GM19372 (cell line): Measurements from ENCODE around the gene PRKCA.
"Not testable (repeated sequence)": the region's sequence is repeated elsewhere in the genome, so short reads cannot be mapped to it uniquely, and the experiment has no call there.

Experiments
- ATAC-seq: cut with Tn5 transposase; IDR thresholded peaks from one replicate; pipeline ENCODE4 v1.9.1; 2021; ENCODE audit warnings: mild to moderate bottlenecking, low read depth, moderate library complexity; ENCODE audit not compliant: unreplicated experiment

Gene PRKCA

DNA sequence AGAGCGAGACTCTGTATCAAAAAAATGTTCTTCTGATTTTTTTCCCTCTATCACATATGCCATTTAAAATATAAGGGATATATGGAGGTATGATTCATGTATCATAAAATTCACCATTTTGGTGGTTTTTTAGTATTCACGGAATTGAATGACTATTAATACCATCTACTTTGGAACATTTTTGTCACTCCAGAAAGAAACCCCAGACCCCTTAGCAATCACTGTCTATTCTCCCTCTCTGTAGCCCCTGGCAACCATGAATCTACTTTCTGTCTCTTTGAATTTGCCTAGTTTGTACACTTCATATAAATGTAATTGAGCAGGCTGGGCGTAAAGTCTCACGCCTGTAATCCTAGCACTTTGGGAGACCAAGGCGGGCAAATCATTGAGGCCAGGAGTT is 75.9 kb downstream of the PRKCA start:
- no peak for ATAC-seq

DNA sequence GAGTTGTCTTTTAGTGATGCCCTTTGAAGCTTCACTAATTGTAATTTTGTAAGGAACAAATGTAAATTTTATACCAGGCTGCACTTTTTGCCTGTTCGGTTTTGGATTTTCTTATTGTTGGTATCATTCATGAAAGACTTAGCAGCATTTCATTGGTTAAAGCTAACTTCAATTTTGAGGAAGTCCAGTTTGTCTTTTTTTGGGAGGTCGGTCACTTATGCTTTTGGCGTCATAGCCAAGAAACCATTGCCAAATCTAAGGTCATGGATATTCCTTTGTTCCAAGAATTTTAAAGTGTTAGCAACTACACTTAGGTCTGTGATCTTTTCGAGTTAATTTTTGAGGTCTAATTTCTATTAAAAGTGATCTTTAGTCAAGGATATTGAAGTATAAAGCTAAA is 77.1 kb downstream of the PRKCA start:
- ATAC-seq: no peak

DNA sequence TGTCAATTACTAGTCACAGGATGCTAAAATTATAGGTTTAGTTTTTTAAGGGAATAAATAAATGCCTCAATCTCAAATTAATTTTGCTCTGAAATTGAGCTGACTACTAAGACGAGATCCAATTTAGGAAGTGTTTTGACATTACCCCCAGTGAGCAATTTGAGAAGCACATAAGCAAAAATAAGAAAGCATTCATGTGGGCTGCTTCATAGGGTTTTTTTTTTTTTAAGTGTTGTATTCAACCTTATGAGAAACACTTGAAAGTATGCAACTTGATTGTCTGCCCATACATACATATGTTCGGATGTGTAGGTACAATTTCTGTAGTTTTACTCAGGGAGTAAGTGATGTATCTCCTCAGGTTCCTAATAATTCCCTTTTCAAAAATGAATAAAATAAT is 77.6 kb downstream of the PRKCA start:
- no peak for ATAC-seq

DNA sequence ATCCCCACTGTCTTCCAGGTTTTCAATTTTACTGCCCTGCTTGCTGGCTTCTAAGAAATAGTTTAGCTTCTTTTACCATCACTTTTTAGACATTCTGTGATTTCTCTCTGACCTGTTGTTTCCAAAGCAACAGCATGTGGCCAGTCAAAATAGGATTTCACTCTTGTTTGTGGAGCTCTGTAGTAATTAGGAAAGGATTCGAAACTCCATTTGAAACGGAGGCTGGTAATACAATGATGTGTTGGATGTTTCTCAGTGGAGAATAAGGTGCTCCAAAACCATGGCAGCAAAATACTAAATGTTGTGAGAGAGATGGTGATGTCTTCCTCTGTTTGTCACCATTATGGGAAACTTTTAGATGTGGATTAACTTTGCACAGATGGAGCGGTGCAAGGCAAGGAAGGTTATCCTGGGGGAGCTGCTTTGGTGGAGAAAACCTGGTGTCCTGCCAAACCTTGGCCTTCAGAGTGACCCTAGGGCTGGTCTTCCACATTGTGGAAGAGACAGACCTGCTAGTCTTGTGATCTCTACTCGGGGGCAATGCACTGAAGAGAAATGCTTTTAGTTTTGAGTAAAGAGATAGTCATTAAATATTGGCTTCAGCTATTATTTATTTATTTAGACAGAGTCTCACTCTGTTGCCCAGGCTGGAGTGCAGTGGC is 79.4 kb downstream of the PRKCA start:
- no peak for ATAC-seq

DNA sequence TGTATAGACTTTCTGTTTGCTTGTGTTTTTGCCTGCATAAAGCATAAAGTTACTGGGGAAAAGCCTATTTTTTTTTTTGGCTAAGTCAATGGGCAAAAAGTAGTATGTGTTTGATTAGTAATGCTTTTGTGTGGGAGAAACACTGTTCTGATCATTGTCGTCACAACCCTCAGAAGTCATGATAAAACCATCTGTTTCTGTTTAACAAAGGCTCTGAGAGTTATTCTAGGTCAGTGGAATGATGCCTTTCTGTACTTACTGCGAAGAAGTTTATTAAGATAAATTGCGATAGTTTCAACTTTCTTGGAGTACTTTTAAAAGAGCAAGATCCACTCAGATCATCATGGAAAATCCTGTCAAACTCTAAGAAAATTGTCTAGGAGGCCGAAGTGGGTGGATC is 80.9 kb downstream of the PRKCA start:
- ATAC-seq: no peak

DNA sequence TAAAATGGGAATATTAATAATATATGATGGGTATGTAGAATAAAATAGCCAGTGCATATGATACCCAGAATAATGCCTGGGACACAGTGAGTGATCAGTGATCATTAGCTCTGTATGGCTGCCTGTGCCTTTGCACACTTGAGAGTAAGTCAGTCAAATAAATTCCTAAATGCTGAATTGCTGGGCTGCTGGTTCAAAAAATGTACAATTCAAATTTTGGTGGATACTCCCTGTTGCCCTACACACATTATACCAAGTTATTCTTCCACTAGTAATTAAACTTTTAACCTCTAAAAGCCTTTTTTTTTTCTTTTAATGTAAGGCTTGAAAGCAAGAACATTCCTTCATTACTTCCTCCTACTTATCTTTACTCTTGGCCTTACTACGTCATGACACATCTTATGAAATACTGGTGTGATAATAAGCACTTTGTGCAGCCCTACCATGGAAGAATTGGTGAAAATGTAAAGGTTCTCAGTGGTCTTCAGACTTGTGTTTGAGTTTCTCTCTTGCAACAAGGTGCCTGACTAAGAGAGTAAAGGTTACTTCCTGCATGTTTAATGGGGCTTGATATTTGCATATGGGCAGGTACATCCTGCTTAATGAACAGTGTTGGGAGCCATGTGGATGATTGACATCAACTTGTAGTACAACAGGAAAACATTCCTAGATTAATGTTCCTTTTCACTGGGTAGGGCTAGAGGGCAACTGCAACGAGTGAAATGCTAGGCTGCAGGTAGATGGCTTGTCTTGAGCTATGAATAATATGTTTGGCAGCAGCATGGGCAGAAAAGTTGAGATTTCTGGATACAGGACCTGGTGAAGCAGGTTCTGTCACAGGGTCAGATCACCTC is 84.3 kb downstream of the PRKCA start:
- ATAC-seq: no peak

DNA sequence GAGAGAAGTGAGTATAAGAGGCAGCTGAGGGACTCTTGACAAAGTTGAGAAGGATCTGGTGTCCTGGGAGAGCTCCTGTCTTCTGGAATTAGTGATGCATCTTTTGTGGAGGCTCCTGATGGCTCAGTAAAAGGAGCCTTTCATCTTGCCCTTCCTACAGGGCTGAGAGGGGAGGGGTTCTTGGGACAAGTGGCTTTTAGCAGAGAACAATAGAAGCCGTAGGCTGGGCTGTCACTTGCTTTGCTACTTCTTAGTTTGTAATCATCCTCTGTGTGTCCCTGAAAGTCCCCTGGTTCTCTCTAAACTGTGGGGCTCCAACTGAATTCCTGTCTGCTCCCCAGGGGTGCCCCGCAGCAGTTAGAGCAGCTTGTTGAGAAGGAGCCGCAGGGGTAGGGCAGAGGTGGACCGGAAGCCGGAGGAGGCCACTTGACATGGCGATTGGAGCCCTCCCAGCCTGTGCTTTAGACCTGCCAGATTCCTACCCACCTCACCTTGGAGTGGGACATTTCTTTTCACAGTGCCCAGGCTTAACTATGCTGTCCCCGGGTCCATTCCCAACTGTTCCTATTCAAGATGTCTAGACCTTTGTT is 85.1 kb downstream of the PRKCA start:
- ATAC-seq: no peak

DNA sequence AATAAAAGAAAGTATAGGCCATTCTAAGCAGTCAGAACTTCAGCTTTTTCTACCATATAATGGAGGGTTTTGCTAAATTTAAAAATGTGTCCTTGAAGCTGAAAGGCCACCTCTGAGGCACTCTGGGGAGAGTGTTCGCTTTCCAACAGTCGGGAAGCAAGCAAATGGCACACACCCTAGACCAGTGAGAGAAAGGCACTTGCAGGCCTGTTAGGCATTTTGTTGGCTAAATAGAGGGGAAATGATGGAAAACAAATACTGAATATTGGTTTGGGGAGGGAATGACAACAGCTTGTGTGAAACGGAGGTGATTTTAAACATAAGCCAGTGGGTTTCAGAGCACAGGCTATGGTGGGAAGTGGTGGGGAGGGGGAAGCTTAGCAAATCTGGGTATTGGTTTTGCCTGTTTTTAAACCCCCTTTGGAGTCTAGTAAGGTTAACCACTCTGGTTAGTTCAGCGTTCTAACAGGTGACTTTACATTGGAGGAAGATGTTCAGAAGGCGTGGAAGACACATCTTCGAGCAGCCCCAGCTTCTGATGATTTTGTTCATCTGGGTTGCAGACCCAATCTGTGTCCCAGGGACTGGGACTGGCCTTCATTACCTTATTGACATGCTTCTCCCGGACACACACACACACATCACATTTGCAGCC is 90.5 kb downstream of the PRKCA start:
- no peak for ATAC-seq

DNA sequence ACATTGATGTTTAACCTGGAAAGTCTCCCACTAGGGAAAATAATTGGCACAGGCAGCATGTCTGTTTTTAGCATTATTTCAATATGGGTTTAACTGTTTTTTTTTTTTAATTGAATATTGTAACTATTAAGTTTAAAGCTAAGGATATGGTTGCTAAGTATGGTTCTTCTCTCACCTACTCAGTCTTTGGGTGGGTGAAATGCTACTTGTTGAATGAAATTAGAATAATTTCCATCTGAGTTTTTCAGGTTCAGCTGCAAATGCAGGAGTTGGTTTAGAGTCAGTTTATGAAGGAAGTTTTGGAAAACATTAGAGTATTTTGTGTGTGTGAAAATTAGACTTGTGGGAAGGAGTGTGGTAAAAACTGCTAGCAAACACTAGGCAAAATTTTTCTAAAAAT is 93.5 kb downstream of the PRKCA start:
- ATAC-seq: no peak

DNA sequence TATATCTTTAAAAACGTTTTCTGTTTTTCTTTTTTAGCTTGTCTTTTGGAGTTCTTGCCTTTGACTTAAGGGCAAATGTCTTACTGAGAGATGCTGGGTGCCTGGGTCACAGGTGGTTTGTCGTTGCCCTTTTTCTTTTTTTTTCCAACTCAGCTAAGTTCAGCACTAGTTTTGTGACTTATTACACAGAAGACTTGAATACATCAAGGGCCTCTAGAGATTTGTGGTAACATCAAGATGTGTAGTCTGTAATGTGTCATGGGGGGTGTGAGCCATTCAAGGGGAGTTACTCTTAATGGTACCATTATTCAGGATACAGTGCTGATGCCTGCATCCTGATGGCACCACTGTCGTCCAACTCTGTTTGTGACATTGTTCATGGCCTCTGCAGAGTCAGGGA is 95.1 kb downstream of the PRKCA start:
- no peak for ATAC-seq

DNA sequence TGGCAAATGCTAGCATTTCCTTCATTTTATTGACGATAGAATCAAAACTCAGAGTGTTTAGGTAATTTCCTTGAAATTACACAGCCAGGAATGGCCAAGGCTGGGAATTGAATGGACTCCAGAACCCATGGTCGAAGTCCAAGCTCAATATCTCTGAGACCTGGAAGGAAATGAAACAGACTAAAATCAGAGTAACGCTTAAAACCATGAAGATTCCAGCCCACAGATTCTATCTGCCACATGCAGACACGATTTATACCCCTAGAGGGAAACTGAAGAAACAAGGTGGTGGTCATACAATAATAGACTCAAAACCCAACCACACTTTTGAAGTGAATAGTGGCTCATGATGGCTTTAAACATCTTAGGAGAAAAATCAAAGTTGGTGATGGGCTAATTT is 95.6 kb downstream of the PRKCA start:
- ATAC-seq: no peak

DNA sequence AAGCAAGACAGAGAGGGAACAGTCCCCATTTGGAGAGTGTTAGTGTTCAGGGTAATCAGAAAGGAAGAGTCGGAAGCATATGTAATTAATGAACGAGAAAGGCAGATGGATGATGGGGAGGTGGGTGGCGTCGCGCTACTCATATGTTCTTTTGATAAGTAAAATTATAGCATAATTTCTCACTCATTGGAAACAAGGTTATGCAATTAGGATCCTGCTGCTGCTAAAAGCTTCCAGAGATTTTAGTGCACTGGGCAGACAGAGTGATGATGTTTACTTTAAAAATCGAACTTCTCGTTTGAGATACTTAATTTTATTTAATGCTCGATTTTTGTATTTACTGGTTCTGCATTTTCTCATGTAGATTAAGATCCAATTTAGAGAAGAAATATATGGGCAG is 96.2 kb downstream of the PRKCA start:
- no peak for ATAC-seq

DNA sequence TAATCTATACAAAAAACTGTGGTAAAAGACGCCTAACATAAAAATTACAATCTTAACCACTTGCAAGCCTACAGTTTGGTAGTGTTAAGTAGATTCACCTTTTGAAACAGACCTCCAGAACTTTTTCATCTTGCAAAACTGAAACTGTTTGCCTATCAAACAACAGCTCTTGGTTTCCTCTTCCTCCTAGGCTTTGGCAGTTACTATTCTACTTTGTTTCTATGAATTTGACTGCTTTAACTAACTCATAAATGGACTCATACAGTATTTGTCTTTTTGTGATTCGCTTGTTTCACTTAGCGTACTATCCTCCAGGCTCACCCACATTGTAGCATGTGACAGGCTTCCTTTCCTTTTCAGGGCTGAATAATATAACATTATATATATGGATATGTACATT is 97.0 kb downstream of the PRKCA start:
- no peak for ATAC-seq

DNA sequence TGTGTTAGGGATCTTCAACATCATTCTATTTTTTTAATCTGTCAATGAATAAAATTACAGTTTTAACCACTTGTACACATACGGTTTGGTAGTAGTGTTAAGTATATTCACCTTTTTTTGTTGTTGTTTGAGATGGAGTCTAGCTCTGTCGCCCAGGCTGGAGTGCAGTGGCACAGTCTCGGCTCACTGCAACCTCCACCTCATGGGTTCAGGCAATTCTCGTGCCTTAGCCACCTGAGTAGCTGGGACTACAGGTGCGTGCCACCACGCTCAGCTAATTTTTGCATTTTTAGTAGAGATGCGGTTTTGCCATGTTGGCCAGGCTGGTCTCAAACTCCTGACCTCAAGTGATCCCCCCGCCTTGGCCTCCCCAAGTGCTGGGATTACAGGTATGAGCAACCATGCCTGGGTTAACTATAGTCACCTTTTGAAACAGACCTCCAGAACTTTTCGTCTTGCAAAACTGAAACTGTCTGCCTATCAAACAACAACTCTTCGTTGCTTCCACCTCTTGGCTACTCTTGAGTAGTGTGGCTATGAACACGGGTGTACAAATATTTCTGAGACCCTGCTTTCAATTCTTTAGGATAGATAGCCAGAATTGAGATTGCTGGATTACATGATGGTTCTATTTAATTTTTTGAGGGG is 97.8 kb downstream of the PRKCA start:
- not testable (repeated sequence) for ATAC-seq

DNA sequence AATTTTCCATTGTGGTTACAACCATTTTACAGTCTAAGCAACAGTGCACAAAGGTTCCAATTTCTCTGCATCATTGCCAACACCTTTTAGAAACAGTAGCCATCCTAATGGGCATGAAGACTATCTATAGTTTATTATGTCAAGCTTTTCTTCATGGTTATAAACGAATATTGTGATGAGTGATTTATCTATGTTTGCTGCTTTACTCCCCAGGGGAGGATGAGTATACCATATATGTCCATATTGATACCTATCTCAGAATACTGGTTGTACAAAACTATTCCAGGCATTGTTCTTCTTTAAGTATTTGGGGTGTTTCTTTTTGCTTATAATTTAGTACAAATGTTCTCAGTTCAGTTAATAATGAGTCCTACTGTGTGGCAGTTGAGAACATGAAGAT is 98.3 kb downstream of the PRKCA start:
- ATAC-seq: no peak

DNA sequence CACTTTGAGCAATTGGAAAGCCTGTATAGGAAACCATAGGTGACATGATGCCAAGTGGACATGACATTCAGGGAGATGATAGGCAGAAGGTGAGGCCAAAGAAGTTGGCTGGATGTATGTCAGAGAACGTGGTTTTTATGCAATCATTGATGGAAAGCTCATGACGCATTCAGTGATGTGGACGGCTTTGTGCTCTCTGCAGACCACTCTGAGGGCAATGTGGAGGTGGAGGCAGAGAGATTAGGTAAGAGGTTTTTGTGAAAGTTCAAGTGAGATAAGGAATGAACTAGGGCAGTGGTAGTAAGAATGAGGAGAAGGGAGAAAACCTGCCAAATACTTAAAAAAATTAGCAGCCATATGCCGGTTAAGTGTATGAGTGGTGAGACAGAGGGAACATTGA is 99.0 kb downstream of the PRKCA start:
- ATAC-seq: no peak

DNA sequence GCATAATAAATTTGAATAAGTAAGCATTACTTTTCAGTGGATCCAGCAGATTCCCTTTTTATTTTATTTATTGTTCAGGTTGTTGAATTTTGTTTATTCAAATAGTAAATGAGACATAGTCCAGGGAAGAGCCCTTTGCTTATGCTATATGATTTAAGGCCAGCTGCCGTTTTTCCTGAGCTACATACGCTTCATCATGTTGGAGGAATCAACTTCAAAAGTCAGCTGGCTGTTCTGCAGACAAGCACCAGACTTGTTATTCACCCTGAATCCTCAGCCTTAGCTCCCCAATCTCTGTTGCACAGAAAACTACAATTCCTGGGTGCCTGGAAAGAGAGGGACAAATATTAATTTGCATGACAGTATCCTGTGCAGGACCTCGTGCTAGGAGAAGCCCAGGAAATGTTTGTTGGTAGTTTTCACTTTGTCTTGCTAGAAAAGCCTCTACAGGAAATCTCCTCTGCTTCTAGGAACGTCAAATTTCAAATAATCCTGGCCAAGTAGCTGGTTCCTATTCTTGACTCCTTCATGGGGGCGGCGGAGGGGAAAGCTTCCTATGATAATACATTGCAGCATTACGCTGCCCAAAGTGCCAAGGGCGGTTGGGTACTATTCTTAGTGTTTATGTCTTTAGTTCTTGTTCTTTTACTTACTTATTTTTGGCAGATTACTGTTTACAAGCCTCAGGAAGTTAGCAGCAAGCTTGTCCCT is 101.6 kb downstream of the PRKCA start:
- ATAC-seq: no peak

DNA sequence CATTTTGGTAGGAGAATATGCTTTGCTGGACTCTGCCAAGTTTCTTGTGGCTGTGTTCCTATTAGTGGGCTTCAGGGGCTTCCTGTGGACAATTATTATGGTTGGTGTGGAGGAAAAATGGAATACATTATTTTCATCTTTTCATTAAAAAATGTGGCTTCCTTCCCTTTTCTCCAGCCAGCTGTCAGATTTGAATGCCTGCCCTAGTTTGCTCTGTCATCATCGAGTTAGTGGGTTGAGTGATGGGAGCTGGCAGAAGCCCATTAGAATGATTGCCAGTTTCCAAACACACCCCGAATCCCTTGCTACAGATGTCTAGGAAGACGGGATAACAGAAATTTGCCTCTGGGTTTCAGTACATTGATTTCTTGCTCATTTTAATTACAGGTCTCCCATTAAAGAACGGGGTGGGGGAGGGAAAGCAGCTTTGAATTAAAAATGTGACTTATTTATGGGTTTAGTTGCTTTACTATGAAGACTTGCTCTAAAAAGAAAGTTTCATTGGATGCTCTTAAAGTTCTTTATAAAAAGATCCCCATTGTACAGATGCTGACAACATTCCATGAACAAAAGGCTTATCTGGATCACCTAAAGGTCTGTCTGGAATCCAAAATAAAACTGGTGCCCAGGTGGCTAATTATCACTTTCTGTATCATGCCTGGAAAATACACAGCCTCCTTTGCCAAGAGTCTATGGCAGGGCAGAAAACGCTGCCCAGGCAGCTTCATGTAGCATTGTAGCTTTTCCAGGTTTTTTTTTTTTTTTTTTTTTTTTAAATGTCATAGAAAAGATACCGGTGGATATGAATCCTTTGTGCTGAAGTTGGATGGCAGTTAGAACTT is 103.6 kb downstream of the PRKCA start:
- ATAC-seq: no peak
